Gastrocnemius medialis (tissue), 4 donors: ENCODE measurements around the gene CHCHD6. TPM values are rescaled to one million over a fixed set of nuclear protein-coding genes. Genes with fewer than 3 reads are reported as not detected.

ENCODE experiments used
- ATAC-seq, 2 donors: fragments of 150-250 bp; one replicate each; pipeline ENCODE4 v1.9.1; 2016
- DNase-seq, 2 donors: peaks; one replicate each; pipeline ENCODE4 v3.0.0-alpha.2; 2019
- H3K27ac ChIP-seq, 4 donors: fragments of 200-600 bp; sonication (generic); 1 replicate in 1 of 4; 2 replicates in 3 of 4; pipeline ENCODE4 v1.5.1; 2016 to 2018; ENCODE audit warnings: mild to moderate bottlenecking in 2 of 4, moderate library complexity in 1 of 4
- H3K27me3 ChIP-seq, 3 donors: fragments of 200-600 bp; sonication (generic) in 2 of 3; 1 replicate in 1 of 3; 2 replicates in 2 of 3; pipeline versions ENCODE4 v1.5.1 to v1.6.0; 2016 to 2019; ENCODE audit warnings: mild to moderate bottlenecking in 1 of 3, moderate library complexity in 1 of 3
- H3K36me3 ChIP-seq, 2 donors: fragments of 200-600 bp; sonication (generic) in 1 of 2; one replicate each; pipeline ENCODE4 v1.5.1; 2017 to 2018
- H3K4me1 ChIP-seq, 2 donors: fragments of 200-600 bp; sonication (generic) in 1 of 2; one replicate each; pipeline ENCODE4 v1.5.1; 2016 to 2017; ENCODE audit warnings: mild to moderate bottlenecking in 2 of 2
- H3K4me3 ChIP-seq, 4 donors: fragments of 200-600 bp; sonication (generic) in 3 of 4; 1 replicate in 1 of 4; 2 replicates in 3 of 4; pipeline ENCODE4 v1.5.1; 2016 to 2019; ENCODE audit warnings: mild to moderate bottlenecking in 2 of 4
- H3K9me3 ChIP-seq, 3 donors: fragments of 200-600 bp; sonication (generic) in 2 of 3; 1 replicate in 1 of 3; 2 replicates in 2 of 3; pipeline ENCODE4 v1.5.1; 2016 to 2019
- CTCF ChIP-seq, 5 experiments: fragments of 450-650 bp in 3 of 5; fragments of 200-600 bp in 2 of 5; sonication (generic) in 2 of 5; IDR thresholded peaks in 4 of 5; conservative IDR thresholded peaks in 1 of 5; 1 replicate in 4 of 5; 2 replicates in 1 of 5; pipeline ENCODE4 v1.5.1; 2016 to 2019; ENCODE audit warnings: antibody characterized with exemption in 5 of 5, mild to moderate bottlenecking in 3 of 5, moderate library complexity in 3 of 5
- POLR2A ChIP-seq, 2 donors: fragments of 450-650 bp; IDR thresholded peaks; one replicate each; pipeline ENCODE4 v1.6.1; 2017; ENCODE audit warnings: antibody characterized with exemption in 2 of 2, mild to moderate bottlenecking in 2 of 2, moderate library complexity in 2 of 2
- in situ Hi-C, 4 donors: fragments of 200-750 bp; cut with MboI; loops; one replicate each; pipeline versions ENCODE4 v1.15.0 to v1.8.0; 2017; ENCODE audit warnings: low sequenced_read_pairs in 4 of 4
- intact Hi-C: fragments of 100-400 bp; cut with DNase I; formaldehyde crosslinking; loops from one replicate; pipeline ENCODE4 v1.15.1; 2023; ENCODE audit warnings: low total_unique reads
- total RNA-seq, 4 donors: library from RNA; depleted of rRNA; stranded (reverse); fragments of >200 nt; gene quantifications; one replicate each; pipeline versions ENCODE4 v1.1.0 to v1.2.3, GENCODE V29; 2016

The CHCHD6 gene
- total RNA-seq, 4 donors from 2014 or later: 2.7 to 4.2 (median 3.4) TPM

- Histone ChIP-seq H3K4me3 (no peak overlapping the region), H3K9me3 (no peaks in the 10 kb centered on the region), H3K4me1 (no peaks in the 10 kb centered on the region), H3K27me3 (no peaks in the 10 kb centered on the region), H3K27ac (no peak overlapping the region), H3K36me3 (peaks cover 0 to 10% of the 10 kb centered on the region in 2 donors)
- DNase-seq (no peak), ATAC-seq (no peak)
- in situ Hi-C loops: no loop called here
- intact Hi-C loops: no loop called here
- TF ChIP-seq POLR2A (IDR thresholded peaks at IDR 0.05): no peak
- TF ChIP-seq CTCF (IDR thresholded peaks at IDR 0.05 in 4 of 5, conservative IDR thresholded peaks at IDR 0.05 in 1 of 5): no peak
Measured at GRCh38 chr3:127008236-127008635, 304.2 kb downstream of the CHCHD6 start.

- Histone ChIP-seq H3K27ac (no peak overlapping the region), H3K4me1 (no peaks in the 10 kb centered on the region), H3K27me3 (no peaks in the 10 kb centered on the region), H3K36me3 (peaks cover 0 to 12% of the 10 kb centered on the region in 2 donors), H3K4me3 (no peak overlapping the region), H3K9me3 (no peaks in the 10 kb centered on the region)
- no peak for TF ChIP-seq POLR2A (IDR thresholded peaks at IDR 0.05)
- no peak for TF ChIP-seq CTCF (IDR thresholded peaks at IDR 0.05 in 4 of 5, conservative IDR thresholded peaks at IDR 0.05 in 1 of 5)
- ATAC-seq (no peak), DNase-seq (no peak)
- in situ Hi-C loops (no loop called here), intact Hi-C loops (no loop called here)
Measured at GRCh38 chr3:127009531-127009930, 305.5 kb downstream of the CHCHD6 start.

Other genes with a start within 250 kb of the CHCHD6 start
- gene ZXDC, start 228.3 kb upstream of the CHCHD6 start, total RNA-seq: 10 to 100 TPM; 40.9 to 54.2 (median 45.4) TPM
- under 1 TPM in 2 of 4 donors, not detected in 2; 0.07 to 0.36 TPM for gene UROC1, start 186.5 kb upstream of the CHCHD6 start, total RNA-seq
- gene CHST13, start 180.1 kb upstream of the CHCHD6 start, total RNA-seq: under 1 TPM in 1 of 4 donors, not detected in 3; 0.49 TPM
- gene C3orf22, start 145.3 kb upstream of the CHCHD6 start, total RNA-seq: not detected
- gene TXNRD3, start 49.1 kb upstream of the CHCHD6 start, total RNA-seq: 1 to 10 TPM; 2.5 to 7.0 (median 4.5) TPM